Endodermal cell (in vitro differentiated cells): ENCODE results near the gene RFTN1. TPM values are rescaled to one million over a fixed set of nuclear protein-coding genes. Genes with fewer than 3 reads are reported as not detected.
A peak's percentile ranks its signal among the peaks of the same experiment; 100 is the strongest.

Experiments
- DNase-seq: peaks from one replicate; pipeline ENCODE4 v3.0.0-alpha.2; 2017
- H3K27ac ChIP-seq: 2 replicates; pipeline ENCODE4 v1.5.1; 2013; ENCODE audit warnings: mild to moderate bottlenecking, low read depth, low read length, moderate library complexity
- H3K27me3 ChIP-seq: 2 replicates; pipeline ENCODE4 v1.6.1; 2013; ENCODE audit warnings: mild to moderate bottlenecking, low read length, moderate library complexity; ENCODE audit not compliant: insufficient read depth, control insufficient read depth, poor library complexity, severe bottlenecking
- H3K36me3 ChIP-seq: 2 replicates; pipeline ENCODE4 v1.7.0; 2013; ENCODE audit warnings: mild to moderate bottlenecking, low read length, moderate library complexity; ENCODE audit not compliant: control insufficient read depth, insufficient read depth
- H3K4me1 ChIP-seq: one replicate; pipeline ENCODE4 v1.7.0; 2013; ENCODE audit warnings: low read length; ENCODE audit not compliant: control insufficient read depth, insufficient read depth
- H3K4me3 ChIP-seq: 2 replicates; pipeline ENCODE4 v1.5.1; 2013; ENCODE audit warnings: mild to moderate bottlenecking, low read length, moderate library complexity
- H3K9ac ChIP-seq: 2 replicates; pipeline ENCODE4 v1.6.1; 2013; ENCODE audit warnings: mild to moderate bottlenecking, low read length, moderate library complexity; ENCODE audit not compliant: poor library complexity, severe bottlenecking; ENCODE audit errors: extremely low read depth
- H3K9me3 ChIP-seq: 2 replicates; pipeline ENCODE4 v1.6.1; 2013; ENCODE audit warnings: mild to moderate bottlenecking, low read length, moderate library complexity; ENCODE audit not compliant: control insufficient read depth
- H3K27ac Mint-ChIP-seq: 2 replicates; pipeline ENCODE4 v1.8.0; 2020; ENCODE audit warnings: mixed read lengths
- H3K27me3 Mint-ChIP-seq: 2 replicates; pipeline ENCODE4 v1.8.0; 2021; ENCODE audit warnings: mild to moderate bottlenecking, mixed read lengths; ENCODE audit not compliant: insufficient read depth
- H3K36me3 Mint-ChIP-seq: 2 replicates; pipeline ENCODE4 v1.8.0; 2020; ENCODE audit warnings: low read depth, mixed read lengths
- H3K4me1 Mint-ChIP-seq: 2 replicates; pipeline ENCODE4 v1.8.0; 2020; ENCODE audit warnings: mixed read lengths
- H3K4me3 Mint-ChIP-seq: 2 replicates; pipeline ENCODE4 v1.8.0; 2020; ENCODE audit warnings: mild to moderate bottlenecking, moderate library complexity, mixed read lengths
- H3K9me3 Mint-ChIP-seq: 2 replicates; pipeline ENCODE4 v1.8.0; 2020; ENCODE audit warnings: mild to moderate bottlenecking, mixed read lengths
- CTCF ChIP-seq: fragments of 200-600 bp; sonication (generic); conservative IDR thresholded peaks from 2 replicates; pipeline ENCODE4 v1.5.0; 2021; ENCODE audit warnings: antibody characterized with exemption, mild to moderate bottlenecking
- WGBS, 2 experiments: methylation state at CpG; one replicate each; pipeline versions ENCODE4 v1.1.5 to v1.1.7; 2013; ENCODE audit warnings: missing lambda C conversion rate in 2 of 2, mixed read lengths in 1 of 2; ENCODE audit not compliant: insufficient coverage in 1 of 2, insufficient read length in 1 of 2; 5-methylcytosine and 5-hydroxymethylcytosine counted together
- total RNA-seq, 2 donors: library from RNA; stranded (reverse); fragmentation: NEBNext Ultra II Directional in 1 of 2; extraction: Animal tissue kit (Norgen Biotek cat#: 25700) in 1 of 2; gene quantifications; 2 replicates in 1 of 2; 3 replicates in 1 of 2; pipeline ENCODE4 v1.2.1, GENCODE V29; 2021

The RFTN1 gene
- total RNA-seq, 2 donors from 2014 or later, result 0.80 to 1.1 TPM

- Histone ChIP-seq H3K4me3 (no peak overlapping the region), H3K9me3 (no peaks in the 10 kb centered on the region), H3K27ac (no peak overlapping the region), H3K27me3 (no peaks in the 10 kb centered on the region), H3K9ac (no peak overlapping the region), H3K36me3 (no peaks in the 10 kb centered on the region), H3K4me1 (no peaks in the 10 kb centered on the region)
- DNase-seq, result no peak
- no peak overlapping the region for H3K4me3 Mint-ChIP-seq
- peaks cover 10% of the 10 kb centered on the region for H3K4me1 Mint-ChIP-seq
- no peaks in the 10 kb centered on the region for H3K9me3 Mint-ChIP-seq
- no peak for TF ChIP-seq CTCF
- H3K36me3 Mint-ChIP-seq, result peaks cover 11% of the 10 kb centered on the region
- H3K27me3 Mint-ChIP-seq, result peaks cover 2% of the 10 kb centered on the region
- WGBS, 2 experiments, result 91 to 100% methylated on average over 3 to 5 of the region's 5 CpGs
- H3K27ac Mint-ChIP-seq, result no peak overlapping the region
Measured at GRCh38 chr3:16350597-16351318, 162.7 kb downstream of the RFTN1 start.

GRCh38 chr3:16349986-16350596 lies 163.4 kb downstream of the RFTN1 start:
- 85 to 100% methylated on average over 1 to 2 of the region's 2 CpGs for WGBS, 2 experiments
- no peak overlapping the region for H3K27ac ChIP-seq
- H3K27me3 ChIP-seq, result no peaks in the 10 kb centered on the region
- TF ChIP-seq CTCF, result no peak
- Mint-ChIP-seq H3K36me3 (peaks cover 11% of the 10 kb centered on the region), H3K4me1 (peaks cover 10% of the 10 kb centered on the region), H3K27me3 (peaks cover 2% of the 10 kb centered on the region), H3K4me3 (no peak overlapping the region), H3K9me3 (no peaks in the 10 kb centered on the region), H3K27ac (peak overlapping the region; percentile 24)
- H3K36me3 ChIP-seq, result no peaks in the 10 kb centered on the region
- DNase-seq, result no peak
- H3K9me3 ChIP-seq, result no peaks in the 10 kb centered on the region
- H3K9ac ChIP-seq, result no peak overlapping the region
- no peak overlapping the region for H3K4me3 ChIP-seq
- H3K4me1 ChIP-seq, result no peaks in the 10 kb centered on the region

- no peaks in the 10 kb centered on the region for H3K9me3 Mint-ChIP-seq
- no peak overlapping the region for H3K4me3 Mint-ChIP-seq
- no peaks in the 10 kb centered on the region for H3K27me3 Mint-ChIP-seq
- Histone ChIP-seq H3K4me1 (no peaks in the 10 kb centered on the region), H3K36me3 (no peaks in the 10 kb centered on the region), H3K4me3 (no peak overlapping the region), H3K9ac (no peak overlapping the region), H3K27me3 (no peaks in the 10 kb centered on the region), H3K27ac (no peak overlapping the region), H3K9me3 (no peaks in the 10 kb centered on the region)
- H3K27ac Mint-ChIP-seq, result no peak overlapping the region
- no peak for DNase-seq
- 92 to 94% methylated on average over 3 to 4 of the region's 4 CpGs for WGBS, 2 experiments
- TF ChIP-seq CTCF, result no peak
- H3K36me3 Mint-ChIP-seq, result peaks cover 11% of the 10 kb centered on the region
- H3K4me1 Mint-ChIP-seq, result peaks cover 4% of the 10 kb centered on the region
Measured at GRCh38 chr3:16347548-16347947, 166.0 kb downstream of the RFTN1 start.
